ENCODE measurements around the gene GNG13.

- TF ChIP-seq, protein P1, sequence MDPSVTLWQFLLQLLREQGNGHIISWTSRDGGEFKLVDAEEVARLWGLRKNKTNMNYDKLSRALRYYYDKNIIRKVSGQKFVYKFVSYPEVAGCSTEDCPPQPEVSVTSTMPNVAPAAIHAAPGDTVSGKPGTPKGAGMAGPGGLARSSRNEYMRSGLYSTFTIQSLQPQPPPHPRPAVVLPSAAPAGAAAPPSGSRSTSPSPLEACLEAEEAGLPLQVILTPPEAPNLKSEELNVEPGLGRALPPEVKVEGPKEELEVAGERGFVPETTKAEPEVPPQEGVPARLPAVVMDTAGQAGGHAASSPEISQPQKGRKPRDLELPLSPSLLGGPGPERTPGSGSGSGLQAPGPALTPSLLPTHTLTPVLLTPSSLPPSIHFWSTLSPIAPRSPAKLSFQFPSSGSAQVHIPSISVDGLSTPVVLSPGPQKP (IDR thresholded peaks at IDR 0.05; ENCODE audit: low read depth, low read length), result no peak
- TF ChIP-seq CTCF (IDR thresholded peaks at IDR 0.05) (no peak), POLR2A (IDR thresholded peaks at IDR 0.05; ENCODE audit: low read length) (no peak), HOXB5 (CRISPR knock-in tag; IDR thresholded peaks at IDR 0.05) (no peak), MYC (IDR thresholded peaks at IDR 0.05; ENCODE audit: borderline replicate concordance, low read length) (no peak), USF2 (IDR thresholded peaks at IDR 0.05) (no peak), GATA3 (IDR thresholded peaks at IDR 0.05; ENCODE audit: borderline replicate concordance) (no peak), JUN (IDR thresholded peaks at IDR 0.05) (no peak), PHF8 (IDR thresholded peaks at IDR 0.05; ENCODE audit: borderline replicate concordance, low read depth) (no peak)
- TF ChIP-seq, protein P2, sequence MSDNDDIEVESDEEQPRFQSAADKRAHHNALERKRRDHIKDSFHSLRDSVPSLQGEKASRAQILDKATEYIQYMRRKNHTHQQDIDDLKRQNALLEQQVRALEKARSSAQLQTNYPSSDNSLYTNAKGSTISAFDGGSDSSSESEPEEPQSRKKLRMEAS (IDR thresholded peaks at IDR 0.05), result no peak
Measured at GRCh38 chr16:769184-769784, 31.2 kb downstream of the GNG13 start.
